GM21717 (cell line): Measurements from ENCODE around the gene CBLL1.

ENCODE experiments used
- ATAC-seq: cut with Tn5 transposase; IDR thresholded peaks from one replicate; pipeline ENCODE4 v1.9.1; 2021; ENCODE audit warnings: mild to moderate bottlenecking, moderate library complexity; ENCODE audit not compliant: unreplicated experiment

Gene CBLL1, protein sequence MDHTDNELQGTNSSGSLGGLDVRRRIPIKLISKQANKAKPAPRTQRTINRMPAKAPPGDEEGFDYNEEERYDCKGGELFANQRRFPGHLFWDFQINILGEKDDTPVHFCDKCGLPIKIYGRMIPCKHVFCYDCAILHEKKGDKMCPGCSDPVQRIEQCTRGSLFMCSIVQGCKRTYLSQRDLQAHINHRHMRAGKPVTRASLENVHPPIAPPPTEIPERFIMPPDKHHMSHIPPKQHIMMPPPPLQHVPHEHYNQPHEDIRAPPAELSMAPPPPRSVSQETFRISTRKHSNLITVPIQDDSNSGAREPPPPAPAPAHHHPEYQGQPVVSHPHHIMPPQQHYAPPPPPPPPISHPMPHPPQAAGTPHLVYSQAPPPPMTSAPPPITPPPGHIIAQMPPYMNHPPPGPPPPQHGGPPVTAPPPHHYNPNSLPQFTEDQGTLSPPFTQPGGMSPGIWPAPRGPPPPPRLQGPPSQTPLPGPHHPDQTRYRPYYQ

DNA sequence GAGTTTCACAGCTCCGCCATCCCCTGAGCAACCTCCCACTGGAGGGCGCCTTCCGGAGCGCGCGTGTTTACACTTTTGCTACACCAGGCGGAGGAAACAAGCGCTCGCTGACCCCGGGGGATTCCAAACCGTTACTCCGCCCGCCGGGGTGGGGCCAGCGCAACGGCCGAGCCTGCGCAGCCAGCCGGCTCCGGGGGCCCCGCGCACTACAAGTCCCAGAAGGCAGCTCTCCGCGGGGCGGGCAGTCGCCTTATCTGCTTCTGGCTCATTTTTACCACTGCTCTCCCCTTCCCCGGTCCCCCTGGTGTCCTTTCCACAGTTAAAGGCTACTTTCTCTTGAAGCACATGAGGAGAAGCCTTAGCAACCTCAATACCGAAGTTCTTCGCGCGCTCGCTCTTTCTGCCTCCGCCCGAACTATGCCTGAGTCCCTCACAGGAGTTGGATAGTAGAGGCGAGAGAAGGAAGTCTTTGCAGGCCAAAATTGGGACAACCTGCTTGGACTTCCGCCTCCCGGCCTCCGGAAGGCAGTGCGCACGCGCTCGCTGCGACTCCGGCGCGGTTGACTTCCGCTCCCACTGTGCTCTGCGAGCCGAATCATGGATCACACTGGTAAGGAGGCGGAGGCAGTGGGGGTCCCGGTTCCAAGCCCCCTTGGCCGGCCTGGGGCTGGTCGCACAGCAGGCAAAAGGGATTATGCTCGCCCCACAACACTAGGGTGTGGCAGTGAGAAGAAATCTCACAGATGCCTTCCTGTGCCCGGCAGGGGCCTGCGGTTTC lies at the start of gene CBLL1:
Gene CBLL1, plus strand, starts transcription at position 576 of the 778 bp plus-strand sequence. Its CDS starts 22 bp downstream, at position 598.
- peak; percentile 88 for ATAC-seq

DNA sequence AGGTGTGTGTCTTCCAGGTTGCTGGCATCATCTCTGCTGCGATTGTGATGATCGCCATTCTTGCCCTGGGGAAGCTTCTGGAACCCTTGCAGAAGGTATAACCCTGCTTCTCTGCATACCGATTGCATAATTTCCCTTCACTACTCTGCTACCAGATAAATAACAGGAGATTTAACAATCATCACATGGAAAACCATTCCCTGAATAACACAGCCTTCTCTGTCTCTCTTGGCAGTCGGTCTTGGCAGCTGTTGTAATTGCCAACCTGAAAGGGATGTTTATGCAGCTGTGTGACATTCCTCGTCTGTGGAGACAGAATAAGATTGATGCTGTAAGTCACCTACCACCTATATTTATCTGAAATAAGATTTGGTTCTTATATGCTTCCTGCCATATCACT lies 49.6 kb upstream of the CBLL1 start:
- no peak for ATAC-seq

DNA sequence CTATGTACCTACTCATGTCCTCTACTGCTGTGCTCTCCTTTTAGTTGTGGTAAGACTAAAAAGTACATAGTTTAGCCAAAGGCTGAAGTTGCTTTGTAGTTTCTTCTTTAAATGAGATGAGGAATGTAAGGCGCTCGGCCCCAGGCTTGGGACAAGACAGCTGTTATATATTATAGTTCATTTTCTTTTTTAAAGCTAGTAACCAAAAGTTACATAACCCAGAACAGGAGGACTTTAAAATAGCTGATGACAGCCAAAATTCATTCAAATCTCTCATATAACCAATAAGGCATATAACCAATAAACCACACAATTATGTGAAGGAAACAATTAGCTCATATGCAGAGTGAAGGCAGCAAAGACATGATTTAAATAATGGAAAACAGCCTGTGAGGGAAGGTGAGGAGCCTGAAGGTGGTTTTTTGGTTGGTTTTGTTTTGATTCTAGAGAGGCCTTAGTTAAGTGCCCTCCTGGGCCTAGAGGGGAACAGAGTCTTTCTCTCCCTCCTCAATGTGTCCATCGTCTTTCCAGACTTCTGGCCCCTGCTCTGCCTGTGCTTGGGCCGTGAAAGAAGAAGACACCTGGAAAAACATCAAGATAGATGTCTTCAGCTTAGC lies 47.5 kb upstream of the CBLL1 start:
- ATAC-seq, result no peak

DNA sequence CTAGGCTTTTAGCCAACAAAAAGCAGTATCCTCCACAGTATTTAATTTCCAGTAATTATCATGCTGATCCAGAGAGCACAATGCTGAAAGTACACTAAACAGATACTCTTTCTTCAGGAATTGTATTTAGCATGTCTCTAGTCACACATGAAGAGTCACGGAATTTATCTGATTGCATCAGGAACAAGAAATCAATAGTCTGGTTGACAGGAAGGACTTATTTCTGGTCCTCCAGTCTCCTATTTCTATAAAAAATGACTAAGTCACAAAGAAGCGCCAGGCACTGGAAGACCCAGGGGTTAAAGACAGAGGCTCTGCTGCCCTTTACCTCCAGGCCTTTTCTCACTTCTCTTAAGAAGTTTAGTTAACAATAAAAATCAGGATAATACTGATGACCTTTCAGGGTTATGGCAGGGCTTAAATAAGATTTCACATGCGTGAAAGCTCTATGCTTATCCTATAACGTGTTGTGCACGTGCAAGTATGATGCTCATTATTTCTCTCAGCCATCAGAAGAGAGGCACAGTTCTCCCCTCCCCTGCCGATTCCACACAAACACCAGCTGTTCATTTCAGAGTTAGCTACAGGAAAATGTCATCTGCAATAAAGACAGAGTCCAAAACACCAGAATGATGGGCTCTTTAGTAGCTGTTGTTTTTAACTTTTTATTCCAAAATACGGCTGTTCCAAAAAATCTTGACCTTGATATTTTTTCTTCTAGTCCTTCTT lies 46.5 kb upstream of the CBLL1 start:
- no peak for ATAC-seq

DNA sequence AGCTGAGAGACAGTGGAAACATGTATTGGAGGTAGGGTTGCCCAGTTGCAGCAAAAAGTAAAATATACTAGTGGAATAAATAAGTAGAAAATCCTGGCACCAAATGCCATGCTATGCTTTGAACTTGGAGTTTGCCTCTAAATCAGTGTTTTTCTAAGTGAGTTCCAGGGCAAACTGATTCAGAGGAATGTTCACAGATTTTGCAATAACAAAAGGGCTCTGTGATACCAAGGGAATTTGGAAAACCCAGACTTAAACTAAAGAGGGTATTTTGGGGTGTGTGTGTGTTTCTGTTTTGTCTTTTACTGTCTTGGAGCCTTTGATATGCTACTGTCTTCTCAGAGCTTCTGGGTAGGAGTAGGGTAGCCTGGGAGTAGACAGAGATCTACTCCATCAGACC lies 43.4 kb upstream of the CBLL1 start:
- no peak for ATAC-seq

DNA sequence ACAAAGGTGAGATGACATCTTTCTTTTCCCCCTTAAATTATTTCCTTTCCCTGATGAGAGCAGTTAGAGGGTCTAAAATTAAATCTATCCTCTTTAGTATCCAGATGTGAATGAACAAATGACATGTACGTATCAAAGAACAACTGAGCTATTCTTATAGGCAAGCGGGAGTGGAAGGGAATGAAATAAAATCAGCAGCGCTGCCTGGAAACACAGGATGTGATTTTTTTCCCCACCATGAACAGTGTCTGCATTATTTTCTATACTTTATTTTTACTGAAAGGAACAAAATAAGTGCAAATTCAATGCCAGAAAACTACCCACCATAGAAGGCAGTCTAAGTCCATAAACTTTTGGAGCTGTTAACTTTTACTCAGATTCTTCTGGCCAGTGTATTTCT lies 42.8 kb upstream of the CBLL1 start:
- ATAC-seq, result no peak

DNA sequence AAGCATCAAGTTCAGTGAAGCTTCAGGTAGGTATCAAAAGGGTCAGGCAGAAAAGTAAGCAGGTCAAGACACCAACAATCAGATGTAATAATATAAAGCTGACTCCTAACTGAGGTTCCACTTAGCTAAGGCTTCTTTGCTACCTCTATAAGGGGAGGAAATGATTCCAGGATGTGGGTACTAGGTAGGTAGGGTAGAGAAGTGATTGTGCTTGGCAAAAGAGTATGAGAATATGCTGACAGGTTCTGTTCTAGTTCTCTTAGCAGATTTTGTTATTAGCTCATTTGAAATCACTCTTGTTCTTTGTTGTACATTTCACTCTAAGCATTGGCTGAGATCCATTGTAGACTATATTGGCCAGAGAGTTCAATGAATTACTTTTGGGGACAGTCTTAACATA lies 40.7 kb upstream of the CBLL1 start:
- no peak for ATAC-seq

DNA sequence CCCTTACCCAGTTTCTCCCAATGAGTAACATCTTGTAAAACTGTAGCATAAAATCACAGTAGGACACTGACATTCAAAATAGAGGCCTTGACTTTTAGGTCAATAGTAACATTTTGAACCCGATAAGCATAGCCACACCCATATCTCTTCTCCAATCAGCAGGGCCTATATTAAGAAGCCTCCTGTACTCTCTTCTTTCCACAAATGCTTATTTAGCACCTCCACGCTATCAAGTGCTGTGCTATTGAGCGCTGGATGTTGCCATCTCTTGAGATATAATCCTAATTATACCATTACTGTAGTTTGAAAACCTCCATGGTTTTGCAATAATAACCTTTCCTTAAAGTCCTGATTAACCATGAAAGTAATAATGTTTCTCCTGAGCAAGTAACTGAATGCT lies 40.1 kb upstream of the CBLL1 start:
- ATAC-seq, result no peak

DNA sequence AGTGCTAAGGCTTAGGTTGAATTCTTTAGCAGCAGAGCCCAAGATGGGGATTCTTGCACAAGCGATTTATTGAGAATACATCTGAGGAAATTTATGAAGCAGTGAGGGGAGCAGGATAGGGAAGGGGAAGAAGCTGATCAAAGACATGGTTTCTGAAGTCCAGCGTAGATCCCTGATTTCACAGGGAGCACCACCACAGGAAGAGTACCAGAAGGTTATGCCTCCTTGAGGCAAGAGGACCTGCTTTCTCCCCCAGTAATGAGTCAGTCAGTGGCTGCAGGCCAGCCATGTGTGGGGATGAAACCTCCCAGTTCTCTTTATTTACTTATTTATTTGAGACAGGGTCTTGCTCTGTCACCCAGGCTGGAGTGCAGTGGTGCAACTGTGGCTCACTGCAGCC lies 35.0 kb upstream of the CBLL1 start:
- no peak for ATAC-seq

DNA sequence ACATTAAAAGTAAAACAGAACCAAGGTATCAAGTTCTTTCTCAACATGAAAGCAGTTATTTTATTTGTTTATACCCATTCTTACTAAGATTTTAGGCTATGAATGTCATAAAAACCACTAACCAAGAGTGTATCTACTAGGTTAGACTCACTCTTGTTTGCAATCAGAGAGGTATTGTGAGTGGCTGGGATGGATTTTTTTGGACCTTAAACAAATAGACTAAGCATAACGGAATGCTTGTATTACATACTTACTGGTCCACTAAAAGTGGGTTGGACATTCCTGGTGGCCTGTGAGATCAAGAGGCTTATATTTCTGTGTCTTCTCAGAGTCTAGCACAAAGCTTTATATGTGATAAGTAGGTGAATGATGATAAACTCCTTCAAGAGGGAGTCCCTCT lies 32.6 kb upstream of the CBLL1 start:
- no peak for ATAC-seq

DNA sequence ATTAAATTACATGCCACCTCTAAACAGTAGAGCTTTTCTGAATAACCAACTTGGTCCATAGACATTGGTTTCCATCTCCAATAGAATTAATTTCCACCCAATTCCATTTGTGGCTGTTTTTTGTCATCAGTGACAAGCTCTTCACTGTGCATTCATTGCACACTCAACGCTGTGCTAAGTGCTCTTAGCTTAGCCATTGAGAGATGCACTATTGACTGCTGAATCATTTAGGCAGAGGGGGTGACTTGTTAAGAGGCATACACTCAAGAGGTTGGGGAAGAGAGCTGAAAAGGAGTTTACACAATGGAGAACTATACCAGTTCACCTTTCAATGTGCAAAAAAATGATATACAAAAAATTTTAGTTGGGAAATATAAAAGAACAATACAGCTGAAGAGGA lies 31.9 kb upstream of the CBLL1 start:
- no peak for ATAC-seq

DNA sequence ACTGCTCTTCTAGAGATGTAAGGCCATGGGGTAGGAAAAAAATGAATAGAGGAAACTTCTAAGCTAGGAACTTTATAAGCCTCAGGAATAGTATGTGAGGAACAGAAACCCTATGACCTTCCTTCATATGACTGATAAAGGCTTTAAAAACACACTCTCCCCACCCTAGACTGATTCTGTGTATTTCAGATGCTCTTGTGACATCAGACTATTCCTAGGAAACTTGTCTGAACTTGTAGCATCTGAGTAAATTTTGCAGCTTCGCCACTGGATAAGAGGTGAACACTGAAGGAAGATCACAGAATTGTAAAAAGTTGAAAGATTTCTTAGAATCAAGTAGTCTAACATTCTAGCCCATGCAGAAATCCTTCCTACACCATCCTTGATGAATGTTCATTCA lies 31.0 kb upstream of the CBLL1 start:
- ATAC-seq, result no peak

DNA sequence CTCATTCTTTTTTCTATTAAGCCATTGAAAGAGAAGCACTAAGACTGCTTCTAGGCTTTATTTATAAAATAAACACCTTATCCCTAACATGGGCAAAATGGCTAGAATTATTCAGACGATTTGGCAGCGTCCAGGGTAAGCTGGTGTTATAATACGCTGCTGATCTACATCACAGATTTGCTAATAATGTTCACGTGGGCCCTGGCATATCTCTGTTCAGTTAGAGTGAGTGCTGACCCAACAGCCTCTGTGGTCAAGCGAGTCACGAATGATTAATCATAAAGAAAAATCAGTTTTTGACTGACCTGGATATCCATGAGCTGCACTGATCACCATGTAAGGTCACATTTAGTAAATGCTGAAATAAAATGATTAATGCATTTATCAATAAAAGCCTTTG lies 28.4 kb upstream of the CBLL1 start:
- ATAC-seq, result no peak

DNA sequence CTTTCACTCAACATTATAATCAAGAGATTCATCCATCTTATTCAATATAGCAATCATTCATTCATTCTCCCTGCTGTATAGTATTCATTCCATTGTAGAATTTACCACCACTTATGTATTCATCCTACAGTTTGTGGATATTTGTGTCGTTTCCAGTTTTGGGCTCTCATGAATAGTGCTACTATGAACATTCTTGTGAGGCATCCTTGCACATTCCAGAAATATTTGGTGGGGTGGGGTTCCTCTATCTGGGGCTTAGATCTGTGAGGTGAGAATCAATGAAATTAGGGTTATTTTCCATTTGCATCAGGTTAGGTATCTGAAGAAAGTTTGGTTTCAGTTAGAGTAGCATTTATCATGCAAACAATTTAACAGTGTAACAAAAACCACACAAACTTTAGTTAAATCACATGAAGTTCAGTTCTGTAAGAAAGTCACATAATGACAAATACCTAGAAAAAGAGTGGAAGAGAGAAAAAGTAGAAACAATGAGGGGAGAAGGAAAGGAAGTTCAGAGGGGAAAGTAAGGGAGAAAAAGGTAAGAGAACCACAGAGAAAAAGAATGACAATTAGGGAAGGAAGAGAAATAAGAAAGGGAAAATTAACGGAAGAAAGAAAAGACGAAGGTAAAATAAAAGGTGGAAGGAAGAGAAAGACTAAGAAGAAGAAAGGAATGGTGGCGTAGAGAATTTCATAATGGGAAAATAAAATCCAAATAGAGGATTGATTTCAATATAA lies 25.3 kb upstream of the CBLL1 start:
- no peak for ATAC-seq

DNA sequence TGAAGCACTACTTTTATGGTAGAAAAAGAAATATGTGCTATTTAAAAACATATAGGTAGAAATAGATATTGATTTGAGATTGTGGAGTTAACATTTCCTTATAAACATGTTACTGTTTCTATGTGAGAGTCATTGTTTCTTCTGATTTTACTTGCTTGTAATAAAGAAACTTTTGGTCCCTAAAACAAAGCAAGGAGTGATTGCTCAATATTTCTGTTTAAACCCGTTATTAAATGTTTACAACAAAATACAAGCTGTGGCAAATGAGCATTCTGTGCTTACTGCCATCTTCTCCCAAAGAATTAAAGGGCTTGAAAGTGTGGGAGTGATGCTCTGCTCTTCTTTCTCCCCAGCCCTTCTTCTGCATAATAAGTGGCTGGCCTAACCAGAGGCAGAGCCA lies 22.7 kb upstream of the CBLL1 start:
- no peak for ATAC-seq

DNA sequence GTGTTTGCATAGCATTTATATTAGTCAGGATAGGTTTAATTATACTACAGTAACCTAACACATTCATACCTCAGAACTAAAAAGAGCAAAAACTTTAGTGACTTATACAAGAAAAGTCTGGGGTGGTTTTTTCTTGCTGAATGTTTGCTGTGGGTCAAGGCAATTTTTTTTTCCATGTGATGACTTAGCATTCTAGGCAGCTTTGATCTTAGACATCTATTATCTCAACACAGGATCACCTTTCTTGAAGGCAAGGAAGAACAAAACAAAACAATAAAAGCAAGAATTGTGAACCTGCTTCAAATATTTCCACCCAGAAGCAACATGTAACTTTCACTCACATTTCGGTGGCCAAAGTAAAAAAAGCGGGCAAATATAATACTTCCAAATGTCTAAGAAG lies 20.7 kb upstream of the CBLL1 start:
- no peak for ATAC-seq

DNA sequence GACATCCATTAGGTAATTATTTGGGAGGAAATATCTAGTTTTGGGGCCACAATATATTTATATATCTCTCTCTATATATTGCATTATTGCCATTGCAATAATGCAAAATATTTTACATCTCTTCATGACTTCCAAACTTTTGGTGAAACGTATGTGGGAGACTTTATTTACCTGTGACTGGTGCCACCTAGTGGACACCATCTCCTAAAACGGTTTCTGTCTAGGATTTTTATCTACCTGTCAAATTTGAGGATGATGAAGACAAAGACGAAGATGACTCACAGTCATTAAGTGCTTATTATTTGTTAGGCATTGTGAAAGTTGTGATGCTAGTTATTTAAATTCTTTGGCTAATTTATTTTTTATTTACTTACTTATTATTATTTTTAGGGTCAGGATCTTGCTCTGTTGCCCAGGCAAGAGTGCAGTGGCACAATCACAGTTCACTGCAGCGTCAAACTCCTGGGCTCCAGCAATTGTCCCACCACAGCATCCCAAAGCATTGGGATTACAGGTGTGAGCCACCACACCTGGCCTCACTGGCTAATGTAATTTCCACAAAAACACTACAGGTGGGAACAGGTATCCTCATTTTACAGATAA lies 18.7 kb upstream of the CBLL1 start:
- ATAC-seq, result no peak

DNA sequence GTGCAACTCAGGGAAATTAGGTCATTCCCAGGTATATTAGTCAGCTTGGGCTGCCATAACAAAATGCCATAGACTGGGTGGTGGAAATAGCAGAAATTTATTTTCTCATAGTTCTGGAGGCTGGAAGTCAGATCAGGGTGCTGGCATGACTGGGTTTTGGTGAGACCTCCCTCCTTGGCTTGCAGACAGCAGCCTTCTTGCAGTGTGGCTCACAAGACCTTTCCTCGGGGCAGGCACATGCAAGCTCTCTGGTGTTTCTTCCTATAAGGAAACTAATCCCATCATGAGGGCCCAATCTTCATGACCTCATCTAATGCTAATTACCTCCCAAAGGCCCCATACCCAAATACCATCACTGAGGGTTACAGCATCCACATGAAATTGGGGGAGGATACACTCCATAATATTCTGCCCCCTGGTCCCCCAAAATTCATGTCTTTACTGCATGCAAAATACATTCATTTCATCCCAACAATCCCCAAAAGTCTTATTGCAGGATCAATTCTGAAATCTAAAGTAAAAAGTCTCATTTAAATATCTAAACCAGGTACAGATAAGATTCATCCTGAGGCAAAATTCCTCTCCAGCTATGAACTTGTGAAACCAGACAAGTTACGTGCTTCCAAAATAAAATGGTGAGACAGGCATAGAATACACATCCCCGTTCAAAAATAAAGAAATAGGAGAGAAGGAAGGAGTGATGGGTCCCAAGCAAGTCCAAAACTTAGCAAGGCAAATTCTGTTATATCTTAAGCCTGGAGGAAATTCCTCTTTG lies 17.4 kb upstream of the CBLL1 start:
- no peak for ATAC-seq

DNA sequence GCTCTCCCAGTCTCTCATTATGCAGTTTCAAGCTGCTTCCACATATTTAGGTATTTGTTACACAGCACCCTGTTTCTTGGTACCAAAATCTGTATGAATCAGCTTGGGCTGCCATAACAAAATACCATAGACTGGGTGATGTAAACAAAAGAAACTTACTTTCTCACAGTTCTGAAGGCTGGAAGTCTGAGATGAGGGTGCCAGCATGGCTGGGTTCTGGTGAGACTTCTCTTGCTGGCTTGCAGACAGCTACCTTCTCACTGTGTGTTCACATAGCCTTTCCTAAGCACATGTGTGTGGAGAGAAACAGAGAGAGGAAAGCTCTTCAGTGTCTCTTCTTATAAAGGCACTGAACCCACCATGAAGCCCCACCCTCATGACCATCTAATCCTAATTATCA lies 15.7 kb upstream of the CBLL1 start:
- no peak for ATAC-seq
